T-helper 2 cell (primary cell): ENCODE results near the gene SIKE1.
"Not testable (repeated sequence)": the region's sequence is repeated elsewhere in the genome, so short reads cannot be mapped to it uniquely, and the experiment has no call there.

Source experiments
- DNase-seq, 5 experiments: peaks; one replicate each; pipeline versions ENCODE4 v3.0.0 to v3.0.0-alpha.2; 2012 to 2022
- total RNA-seq, 2 donors: gene quantifications; one replicate each; lab custom pipeline; 2026; lab: John Stamatoyannopoulos, UW

The SIKE1 gene
- 60.2 to 66.2 reads per million in 2 donors for total RNA-seq

- DNase-seq = peak; percentile 82 to 98 (median 93)
Measured at GRCh38 chr1:114780344-114781226, at the start of gene SIKE1. SIKE1 (minus strand) TSS chr1:114780685; CDS start chr1:114780607, 78 bp downstream.

- DNase-seq = not testable (repeated sequence)
Measured at GRCh38 chr1:114830075-114830474, 49.6 kb upstream of the SIKE1 start.

GRCh38 chr1:114828251-114828650, 47.8 kb upstream of the SIKE1 start:
- DNase-seq = no peak

GRCh38 chr1:114821978-114822377, 41.5 kb upstream of the SIKE1 start:
- DNase-seq = no peak

- DNase-seq = no peak
Measured at GRCh38 chr1:114820392-114820791, 39.9 kb upstream of the SIKE1 start.

- DNase-seq = no peak
Measured at GRCh38 chr1:114819869-114820268, 39.4 kb upstream of the SIKE1 start.

GRCh38 chr1:114804449-114804848, 24.0 kb upstream of the SIKE1 start:
- DNase-seq = not testable (repeated sequence)

- peak in 1 of 5 experiments; percentile 16 for DNase-seq
Measured at GRCh38 chr1:114803001-114803400, 22.5 kb upstream of the SIKE1 start.

- DNase-seq = no peak
Measured at GRCh38 chr1:114794038-114794437, 13.6 kb upstream of the SIKE1 start.

GRCh38 chr1:114790581-114790980, 10.1 kb upstream of the SIKE1 start:
- not testable (repeated sequence) for DNase-seq

- DNase-seq = not testable (repeated sequence)
Measured at GRCh38 chr1:114786440-114786839, 6.0 kb upstream of the SIKE1 start.

GRCh38 chr1:114782476-114782875, 2.0 kb upstream of the SIKE1 start:
- no peak for DNase-seq

- no peak for DNase-seq
Measured at GRCh38 chr1:114779722-114780121, 763 bp downstream of the SIKE1 start.

GRCh38 chr1:114776726-114777125, 3.8 kb downstream of the SIKE1 start:
- DNase-seq = not testable (repeated sequence)

GRCh38 chr1:114771992-114772391, 8.5 kb downstream of the SIKE1 start:
- DNase-seq = no peak

- no peak for DNase-seq
Measured at GRCh38 chr1:114770989-114771388, 9.5 kb downstream of the SIKE1 start.

- no peak for DNase-seq
Measured at GRCh38 chr1:114764689-114765088, 15.8 kb downstream of the SIKE1 start.

GRCh38 chr1:114758256-114758832, 22.1 kb downstream of the SIKE1 start:
- DNase-seq = no peak

- DNase-seq = peak; percentile 87 to 98 (median 95)
Measured at GRCh38 chr1:114757455-114758255, 22.8 kb downstream of the SIKE1 start, which contains the start of gene CSDE1. CSDE1 (minus strand) TSS chr1:114757984; CDS start chr1:114739890, 18,094 bp downstream.

GRCh38 chr1:114756949-114757454, 23.5 kb downstream of the SIKE1 start:
- DNase-seq = no peak

- DNase-seq = peak in 2 of 5 experiments; percentile 18 to 44
Measured at GRCh38 chr1:114756009-114756892, 24.2 kb downstream of the SIKE1 start.
